ENCODE measurements around the gene BICC1. TPM values are rescaled to one million over a fixed set of nuclear protein-coding genes. Genes with fewer than 3 reads are reported as not detected.

The BICC1 gene
- polyA plus RNA-seq, 1 donor (not counting 4 experiments of a cell fraction or from before 2014, with no cell fraction given), result 4.2 TPM

GRCh38 chr10:58743466-58744115, 230.9 kb downstream of the BICC1 start:
- DNase-seq (ENCODE audit: low read depth, low spot score), result no peak
- Histone ChIP-seq H3K27me3 (ENCODE audit: control insufficient read depth, extremely low read depth, insufficient read depth, low read length) (no peaks in the 10 kb centered on the region), H3K4me2 (ENCODE audit: control insufficient read depth, extremely low read depth, insufficient read depth, low read depth, low read length) (no peak overlapping the region), H3K79me2 (ENCODE audit: control insufficient read depth, insufficient read depth, low read length) (no peaks in the 10 kb centered on the region), H4K20me1 (ENCODE audit: control insufficient read depth, extremely low read depth, insufficient read depth, low read length) (no peaks in the 10 kb centered on the region), H3K27ac (ENCODE audit: control insufficient read depth, insufficient read depth, low read length) (no peak overlapping the region), H3K9me1 (ENCODE audit: control insufficient read depth, extremely low read depth, insufficient read depth, low read length) (no peaks in the 10 kb centered on the region), H3K4me1 (ENCODE audit: control insufficient read depth, extremely low read depth, insufficient read depth, low read length) (no peaks in the 10 kb centered on the region), H3K9ac (ENCODE audit: control insufficient read depth, extremely low read depth, insufficient read depth, low read length) (no peak overlapping the region), H3K4me3 (ENCODE audit: control insufficient read depth in 2 of 3, extremely low read depth in 1 of 3, insufficient read depth in 2 of 3, low read depth in 1 of 3, low read length in 3 of 3) (no peak overlapping the region), H3K9me3 (ENCODE audit: control insufficient read depth, low read depth, low read length) (no peaks in the 10 kb centered on the region), H2AFZ (ENCODE audit: control insufficient read depth, low read length) (no peak overlapping the region), H3K36me3 (ENCODE audit: control insufficient read depth in 2 of 2, extremely low read depth in 1 of 2, insufficient read depth in 2 of 2, low read length in 2 of 2) (no peaks in the 10 kb centered on the region)
- dilution Hi-C loops (cut with MboI; ENCODE audit: extremely low pct_ligation_motif_present, low sequenced_read_pairs), result no loop called here
- FAIRE-seq, result no peak
- TF ChIP-seq CTCF (optimal IDR thresholded peaks at IDR 0.05 in 1 of 3, IDR thresholded peaks at IDR 0.05 in 1 of 3, conservative IDR thresholded peaks at IDR 0.05 in 1 of 3; ENCODE audit: extremely low read depth in 1 of 3, insufficient read depth in 2 of 3, low read length in 3 of 3), result no peak
- TF ChIP-seq EZH2 (IDR thresholded peaks at IDR 0.05; ENCODE audit: low read length), result no peak

GRCh38 chr10:58746474-58747185, 234.0 kb downstream of the BICC1 start:
- no peak overlapping the region for H3K4me3 ChIP-seq (ENCODE audit: control insufficient read depth in 2 of 3, extremely low read depth in 1 of 3, insufficient read depth in 2 of 3, low read depth in 1 of 3, low read length in 3 of 3)
- H2AFZ ChIP-seq (ENCODE audit: control insufficient read depth, low read length), result no peak overlapping the region
- DNase-seq (ENCODE audit: low read depth, low spot score) (no peak), FAIRE-seq (no peak)
- H3K27ac ChIP-seq (ENCODE audit: control insufficient read depth, insufficient read depth, low read length), result no peak overlapping the region
- H3K9me3 ChIP-seq (ENCODE audit: control insufficient read depth, low read depth, low read length), result no peaks in the 10 kb centered on the region
- dilution Hi-C loops (cut with MboI; ENCODE audit: extremely low pct_ligation_motif_present, low sequenced_read_pairs), result no loop called here
- TF ChIP-seq EZH2 (IDR thresholded peaks at IDR 0.05; ENCODE audit: low read length) (no peak), CTCF (optimal IDR thresholded peaks at IDR 0.05 in 1 of 3, IDR thresholded peaks at IDR 0.05 in 1 of 3, conservative IDR thresholded peaks at IDR 0.05 in 1 of 3; ENCODE audit: extremely low read depth in 1 of 3, insufficient read depth in 2 of 3, low read length in 3 of 3) (no peak)
- H3K4me1 ChIP-seq (ENCODE audit: control insufficient read depth, extremely low read depth, insufficient read depth, low read length), result no peaks in the 10 kb centered on the region
- H3K79me2 ChIP-seq (ENCODE audit: control insufficient read depth, insufficient read depth, low read length), result no peaks in the 10 kb centered on the region
- H3K27me3 ChIP-seq (ENCODE audit: control insufficient read depth, extremely low read depth, insufficient read depth, low read length), result no peaks in the 10 kb centered on the region
- H3K4me2 ChIP-seq (ENCODE audit: control insufficient read depth, extremely low read depth, insufficient read depth, low read depth, low read length), result no peak overlapping the region
- no peak overlapping the region for H3K9ac ChIP-seq (ENCODE audit: control insufficient read depth, extremely low read depth, insufficient read depth, low read length)
- no peaks in the 10 kb centered on the region for H3K9me1 ChIP-seq (ENCODE audit: control insufficient read depth, extremely low read depth, insufficient read depth, low read length)
- H3K36me3 ChIP-seq (ENCODE audit: control insufficient read depth in 2 of 2, extremely low read depth in 1 of 2, insufficient read depth in 2 of 2, low read length in 2 of 2), result no peaks in the 10 kb centered on the region
- H4K20me1 ChIP-seq (ENCODE audit: control insufficient read depth, extremely low read depth, insufficient read depth, low read length), result no peaks in the 10 kb centered on the region

All from keratinocyte (primary cell).